ENCODE results near the gene A1CF.

The A1CF gene

GRCh38 chr10:50861370-50861769 lies 24.1 kb downstream of the A1CF start:
- no peak for DNase-seq (ENCODE audit: low read depth in 2 of 2)

GRCh38 chr10:50857579-50857978 lies 27.8 kb downstream of the A1CF start:
- no peak for DNase-seq (ENCODE audit: low read depth in 2 of 2)

- no peak for DNase-seq (ENCODE audit: low read depth in 2 of 2)
Observed at GRCh38 chr10:50855461-50855860, 30.0 kb downstream of the A1CF start.

- no peak for DNase-seq (ENCODE audit: low read depth in 2 of 2)
Observed at GRCh38 chr10:50855015-50855414, 30.4 kb downstream of the A1CF start.

- no peak for DNase-seq (ENCODE audit: low read depth in 2 of 2)
Observed at GRCh38 chr10:50853557-50853956, 31.9 kb downstream of the A1CF start.

- DNase-seq (ENCODE audit: low read depth in 2 of 2): no peak
Observed at GRCh38 chr10:50851884-50852671, 33.3 kb downstream of the A1CF start.

GRCh38 chr10:50850578-50851230 lies 34.7 kb downstream of the A1CF start:
- no peak for DNase-seq (ENCODE audit: low read depth in 2 of 2)

- no peak for DNase-seq (ENCODE audit: low read depth in 2 of 2)
Observed at GRCh38 chr10:50846753-50847152, 38.7 kb downstream of the A1CF start.

GRCh38 chr10:50837095-50837494 lies 48.3 kb downstream of the A1CF start:
- no peak for DNase-seq (ENCODE audit: low read depth in 2 of 2)

- no peak for DNase-seq (ENCODE audit: low read depth in 2 of 2)
Observed at GRCh38 chr10:50832171-50832751, 53.2 kb downstream of the A1CF start.

- DNase-seq (ENCODE audit: low read depth in 2 of 2): no peak
Observed at GRCh38 chr10:50830066-50830465, 55.4 kb downstream of the A1CF start.

GRCh38 chr10:50824782-50825181 lies 60.6 kb downstream of the A1CF start:
- DNase-seq (ENCODE audit: low read depth in 2 of 2): no peak

GRCh38 chr10:50823789-50824188 lies 61.6 kb downstream of the A1CF start:
- DNase-seq (ENCODE audit: low read depth in 2 of 2): no peak

GRCh38 chr10:50809596-50809995 lies 75.8 kb downstream of the A1CF start:
- DNase-seq (ENCODE audit: low read depth in 2 of 2): no peak

- no peak for DNase-seq (ENCODE audit: low read depth in 2 of 2)
Observed at GRCh38 chr10:50807851-50808776, 77.3 kb downstream of the A1CF start.

- DNase-seq (ENCODE audit: low read depth in 2 of 2): no peak
Observed at GRCh38 chr10:50805981-50806622, 79.3 kb downstream of the A1CF start.

GRCh38 chr10:50799595-50799994 lies 85.8 kb downstream of the A1CF start:
- no peak for DNase-seq (ENCODE audit: low read depth in 2 of 2)

GRCh38 chr10:50798297-50798696 lies 87.1 kb downstream of the A1CF start:
- DNase-seq (ENCODE audit: low read depth in 2 of 2): no peak

- no peak for DNase-seq (ENCODE audit: low read depth in 2 of 2)
Observed at GRCh38 chr10:50796693-50797092, 88.7 kb downstream of the A1CF start.

GRCh38 chr10:50794490-50794889 lies 90.9 kb downstream of the A1CF start:
- DNase-seq (ENCODE audit: low read depth in 2 of 2): no peak

Data from stimulated activated CD4-positive, alpha-beta T cell treated with anti-CD3 and anti-CD28 coated beads, Interleukin-12 subunit alpha, Interleukin-12 subunit beta, amount 100 ng/mL, for 24 hours (primary cell).